Prostate gland (tissue), 2 donors: ENCODE measurements around the gene NSD1. TPM values are rescaled to one million over a fixed set of nuclear protein-coding genes. Genes with fewer than 3 reads are reported as not detected.

ENCODE experiments used
- DNase-seq: peaks from one replicate; pipeline ENCODE4 v3.0.0-alpha.2; 2019; ENCODE audit warnings: low spot score
- H3K27ac ChIP-seq, 2 donors: fragments of 200-600 bp; sonication (generic); 2 replicates each; pipeline ENCODE4 v1.5.1; 2017 to 2019
- H3K27me3 ChIP-seq: fragments of 200-600 bp; sonication (generic); replicated peaks from 2 replicates; pipeline ENCODE4 v1.5.1; 2019; ENCODE audit not compliant: insufficient read depth
- H3K36me3 ChIP-seq, 2 donors: fragments of 200-600 bp; sonication (generic); 1 replicate in 1 of 2; 2 replicates in 1 of 2; pipeline versions ENCODE4 v1.5.1 to v1.8.1; 2017 to 2019
- H3K4me1 ChIP-seq: fragments of 200-600 bp; sonication (generic); replicated peaks from 2 replicates; pipeline ENCODE4 v1.5.1; 2019
- H3K4me3 ChIP-seq, 2 donors: fragments of 200-600 bp; sonication (generic); 2 replicates each; pipeline ENCODE4 v1.5.1; 2017 to 2019
- H3K9me3 ChIP-seq: fragments of 200-600 bp; sonication (generic); 2 replicates; pipeline ENCODE4 v1.5.1; 2017
- CTCF ChIP-seq, 4 experiments: fragments of 200-600 bp in 2 of 4; fragments of 450-650 bp in 2 of 4; sonication (generic) in 2 of 4; IDR thresholded peaks; 1 replicate in 3 of 4; 2 replicates in 1 of 4; pipeline ENCODE4 v1.5.1; 2016 to 2019; ENCODE audit warnings: antibody characterized with exemption in 4 of 4, mild to moderate bottlenecking in 2 of 4, moderate library complexity in 2 of 4
- POLR2A ChIP-seq: fragments of 450-650 bp; IDR thresholded peaks from one replicate; pipeline ENCODE4 v1.6.1; 2016; ENCODE audit warnings: antibody characterized with exemption, mild to moderate bottlenecking
- POLR2AphosphoS5 ChIP-seq: sonication (generic); formaldehyde crosslinking; IDR thresholded peaks from one replicate; pipeline ENCODE4 v1.6.1; 2017; ENCODE audit warnings: antibody characterized with exemption
- WGBS: methylation state at CpG from one replicate; pipeline ENCODE4 v1.1.5; 2018; 5-methylcytosine and 5-hydroxymethylcytosine counted together
- intact Hi-C: fragments of 100-400 bp; cut with DNase I; formaldehyde crosslinking; loops from one replicate; pipeline ENCODE4 v1.14.2; 2022
- total RNA-seq, 2 donors: library from RNA; depleted of rRNA; stranded (reverse); fragments of >200 nt; gene quantifications; one replicate each; pipeline ENCODE4 v1.1.0, GENCODE V29; 2016

Gene NSD1
- total RNA-seq, 2 donors from 2014 or later = 37.2 to 53.9 TPM

DNA sequence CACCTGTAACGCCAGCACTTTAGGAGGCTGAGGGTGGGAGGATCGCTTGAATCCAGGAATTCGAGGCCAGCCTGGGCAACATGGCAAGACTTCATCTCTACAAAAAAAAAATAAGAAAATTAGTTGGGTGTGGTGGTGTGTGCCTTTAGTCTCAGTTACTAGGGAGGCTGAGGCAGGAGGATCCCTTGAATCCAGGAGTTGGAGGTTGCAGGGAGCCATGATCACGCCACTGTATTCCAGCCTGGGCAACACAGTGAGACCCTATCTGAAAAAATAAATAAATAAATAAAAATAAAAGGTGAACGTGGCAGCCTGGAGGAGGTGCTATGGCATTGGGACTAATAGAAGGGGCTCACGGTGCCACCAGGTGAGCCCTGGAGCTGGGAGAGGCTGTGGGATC, 39.8 kb upstream of the NSD1 start:
- TF ChIP-seq CTCF (IDR thresholded peaks at IDR 0.05) = no peak
- TF ChIP-seq POLR2A = no peak
- no peak for TF ChIP-seq POLR2AphosphoS5
- H3K27ac ChIP-seq = no peak overlapping the region

DNA sequence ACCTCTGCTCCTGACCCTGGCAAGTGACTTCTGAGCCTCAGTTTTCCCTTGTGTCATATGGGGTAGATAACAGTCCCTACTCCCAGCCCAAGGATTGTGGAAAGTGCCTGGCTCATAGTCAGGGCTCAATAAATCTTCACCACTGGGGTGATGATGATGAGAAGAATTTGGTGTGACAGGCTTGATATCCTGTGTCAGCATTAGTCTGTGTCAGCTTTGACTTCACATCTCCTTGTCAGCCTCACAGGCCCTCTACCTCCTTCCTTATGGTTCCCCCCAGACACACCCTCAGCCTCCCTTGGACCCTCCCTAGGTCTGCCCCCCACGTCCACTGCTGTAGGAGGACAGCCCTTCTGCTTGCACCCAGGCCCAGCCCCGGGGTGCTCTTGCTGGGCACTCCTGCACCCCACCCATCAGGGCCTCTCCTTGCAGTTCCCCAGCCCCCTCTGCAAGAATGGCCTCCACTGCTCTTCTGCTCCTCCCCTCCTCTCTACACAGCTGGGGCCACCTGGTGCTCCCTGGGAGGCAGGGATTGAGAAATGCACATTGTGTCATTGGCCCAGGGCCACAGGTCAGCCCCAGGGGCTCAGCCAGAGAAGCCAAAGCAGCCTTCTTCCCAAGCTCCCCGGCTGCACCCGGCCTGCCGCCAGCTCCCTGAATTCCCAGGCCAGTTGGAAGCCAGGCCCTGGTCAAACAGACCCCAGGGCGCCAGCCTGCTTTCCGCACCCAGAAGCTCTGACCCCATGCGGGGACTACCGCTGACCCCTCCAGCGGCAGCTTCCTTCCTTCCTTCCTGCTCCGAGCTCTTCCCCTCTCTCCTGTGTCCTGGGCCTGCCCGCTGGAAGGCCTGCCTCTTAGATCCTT, 39.1 kb upstream of the NSD1 start:
- H3K9me3 ChIP-seq = no peaks in the 10 kb centered on the region
- no peaks in the 10 kb centered on the region for H3K27me3 ChIP-seq
- WGBS = 70% methylated on average over 12 of the region's 12 CpGs
- H3K27ac ChIP-seq = no peak overlapping the region
- H3K4me1 ChIP-seq = no peaks in the 10 kb centered on the region
- no peaks in the 10 kb centered on the region for H3K36me3 ChIP-seq
- no peak for TF ChIP-seq POLR2A
- no peak for TF ChIP-seq POLR2AphosphoS5
- TF ChIP-seq CTCF (IDR thresholded peaks at IDR 0.05) = no peak
- no peak for DNase-seq
- intact Hi-C loops = no loop called here
- H3K4me3 ChIP-seq = no peak overlapping the region

More for the DNA sequence above, 39.8 kb upstream of the NSD1 start:
- Histone ChIP-seq H3K36me3 (no peaks in the 10 kb centered on the region), H3K9me3 (no peaks in the 10 kb centered on the region), H3K4me1 (no peaks in the 10 kb centered on the region), H3K4me3 (no peak overlapping the region), H3K27me3 (no peaks in the 10 kb centered on the region)
- WGBS = 97% methylated on average over 6 of the region's 6 CpGs
- DNase-seq = no peak
- intact Hi-C loops = no loop called here

DNA sequence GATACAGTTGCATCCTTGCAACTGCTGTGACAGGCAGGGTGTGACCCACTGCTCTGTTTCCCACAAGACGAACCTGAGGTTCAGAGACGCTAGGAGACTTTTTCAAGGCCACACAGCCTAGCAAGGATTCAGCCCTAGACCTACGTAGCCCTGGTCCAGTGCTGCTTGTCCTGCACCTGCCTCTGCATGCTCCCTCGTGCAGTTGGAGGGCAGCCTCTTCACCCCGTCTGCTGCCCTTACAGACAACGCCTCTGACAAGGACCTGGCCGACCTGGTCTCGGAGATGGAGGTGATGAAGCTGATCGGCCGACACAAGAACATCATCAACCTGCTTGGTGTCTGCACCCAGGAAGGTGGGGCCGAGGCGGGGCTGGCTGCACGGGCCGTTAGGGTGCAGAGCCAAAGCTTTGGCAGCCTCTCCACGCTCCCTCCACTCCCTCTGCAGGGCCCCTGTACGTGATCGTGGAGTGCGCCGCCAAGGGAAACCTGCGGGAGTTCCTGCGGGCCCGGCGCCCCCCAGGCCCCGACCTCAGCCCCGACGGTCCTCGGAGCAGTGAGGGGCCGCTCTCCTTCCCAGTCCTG, 38.4 kb upstream of the NSD1 start:
- Histone ChIP-seq H3K4me1 (no peaks in the 10 kb centered on the region), H3K4me3 (no peak overlapping the region), H3K27ac (no peak overlapping the region), H3K36me3 (no peaks in the 10 kb centered on the region), H3K9me3 (no peaks in the 10 kb centered on the region), H3K27me3 (no peaks in the 10 kb centered on the region)
- DNase-seq = no peak
- intact Hi-C loops = no loop called here
- 79% methylated on average over 27 of the region's 28 CpGs for WGBS
- no peak for TF ChIP-seq POLR2AphosphoS5
- TF ChIP-seq POLR2A = no peak
- no peak for TF ChIP-seq CTCF (IDR thresholded peaks at IDR 0.05)

GRCh38 chr5:177096162-177097015, 37.2 kb upstream of the NSD1 start:
- 86% methylated on average over 28 of the region's 29 CpGs for WGBS
- intact Hi-C loops = no loop called here
- DNase-seq = no peak

More at GRCh38 chr5:177096162-177097015, 37.2 kb upstream of the NSD1 start:
- TF ChIP-seq POLR2AphosphoS5 (no peak), POLR2A (no peak), CTCF (IDR thresholded peaks at IDR 0.05) (no peak)
- H3K27ac ChIP-seq = no peak overlapping the region
- no peak overlapping the region for H3K4me3 ChIP-seq
- H3K27me3 ChIP-seq = no peaks in the 10 kb centered on the region
- no peaks in the 10 kb centered on the region for H3K4me1 ChIP-seq
- no peaks in the 10 kb centered on the region for H3K9me3 ChIP-seq
- H3K36me3 ChIP-seq = no peaks in the 10 kb centered on the region
